HTERT RPE-1 (cell line): ENCODE data around the gene CORT.
"Not testable (repeated sequence)": the region's sequence is repeated elsewhere in the genome, so short reads cannot be mapped to it uniquely, and the experiment has no call there.

Experiments used
- in situ Hi-C: fragments of 300-500 bp; cut with MboI; formaldehyde crosslinking; loops from 4 replicates; pipeline ENCODE4 v1.14.3; 2020; ENCODE audit warnings: low sequenced_read_pairs

CORT gene

GRCh38 chr1:10474309-10474612, 24.4 kb downstream of the CORT start:
- in situ Hi-C loops = not testable (repeated sequence)

- in situ Hi-C loops = no loop called here
Observed at GRCh38 chr1:10474613-10475507, 25.0 kb downstream of the CORT start, which contains the start of gene PEX14. PEX14 (plus strand) TSS chr1:10474950; CDS start chr1:10474967, 17 bp downstream.

GRCh38 chr1:10475510-10475909, 25.7 kb downstream of the CORT start:
- in situ Hi-C loops = no loop called here

GRCh38 chr1:10479296-10479695, 29.5 kb downstream of the CORT start:
- in situ Hi-C loops = no loop called here

GRCh38 chr1:10480614-10481013, 30.8 kb downstream of the CORT start:
- in situ Hi-C loops = no loop called here

GRCh38 chr1:10484521-10484920, 34.7 kb downstream of the CORT start:
- in situ Hi-C loops = no loop called here

- in situ Hi-C loops = no loop called here
Observed at GRCh38 chr1:10489291-10490055, 39.6 kb downstream of the CORT start.

GRCh38 chr1:10490286-10490970, 40.6 kb downstream of the CORT start:
- in situ Hi-C loops = no loop called here

GRCh38 chr1:10494418-10494753, 44.6 kb downstream of the CORT start:
- in situ Hi-C loops = no loop called here

- in situ Hi-C loops = no loop called here
Observed at GRCh38 chr1:10494754-10495474, 45.1 kb downstream of the CORT start.

GRCh38 chr1:10495475-10495817, 45.6 kb downstream of the CORT start:
- in situ Hi-C loops = no loop called here

- in situ Hi-C loops = no loop called here
Observed at GRCh38 chr1:10495952-10496351, 46.1 kb downstream of the CORT start.

GRCh38 chr1:10497109-10497508, 47.3 kb downstream of the CORT start:
- in situ Hi-C loops = no loop called here

- in situ Hi-C loops = no loop called here
Observed at GRCh38 chr1:10498231-10498630, 48.4 kb downstream of the CORT start.
